SU-DHL-6 (cell line): ENCODE measurements around the gene CDK14.
"Not testable (repeated sequence)": the region's sequence is repeated elsewhere in the genome, so short reads cannot be mapped to it uniquely, and the experiment has no call there.

Source experiments
- H2AFZ ChIP-seq: fragments of 200-600 bp; sonication (generic); 2 replicates; pipeline ENCODE4 v1.6.1; 2014; ENCODE audit warnings: low read depth, mild to moderate bottlenecking, moderate library complexity, mixed read lengths, antibody characterized with exemption, low read length; ENCODE audit not compliant: severe bottlenecking
- H3F3A ChIP-seq: fragments of 200-600 bp; shearing (Covaris generic); 2 replicates; pipeline ENCODE4 v1.6.0; 2016; ENCODE audit warnings: antibody characterized with exemption, mild to moderate bottlenecking; ENCODE audit not compliant: insufficient read depth
- H3K27ac ChIP-seq: fragments of 200-600 bp; sonication (generic); 2 replicates; pipeline ENCODE4 v1.5.1; 2016; ENCODE audit warnings: low read depth, mild to moderate bottlenecking, low read length, moderate library complexity, mixed read lengths
- H3K27me3 ChIP-seq: fragments of 200-600 bp; sonication (generic), shearing (Covaris generic); 2 replicates; pipeline ENCODE4 v1.6.0; 2014; ENCODE audit warnings: mild to moderate bottlenecking, low read length
- H3K36me3 ChIP-seq: fragments of 200-600 bp; sonication (generic); 2 replicates; pipeline ENCODE4 v1.6.1; 2014; ENCODE audit warnings: mild to moderate bottlenecking, low read length, mixed read lengths
- H3K4me2 ChIP-seq: fragments of 300-600, 200-600 bp; shearing (Covaris generic), sonication (generic); 2 replicates; pipeline ENCODE4 v1.6.0; 2014; ENCODE audit warnings: low read length, low read depth, mild to moderate bottlenecking; ENCODE audit not compliant: poor library complexity, severe bottlenecking
- H3K4me3 ChIP-seq: fragments of 200-600 bp; sonication (generic); 2 replicates; pipeline ENCODE4 v1.5.1; 2014; ENCODE audit warnings: antibody characterized with exemption, low read length, mild to moderate bottlenecking, mixed read lengths; ENCODE audit not compliant: insufficient read depth, poor library complexity, severe bottlenecking
- H3K79me2 ChIP-seq: fragments of 200-600 bp; sonication (generic); 2 replicates; pipeline ENCODE4 v1.6.1; 2014; ENCODE audit warnings: mild to moderate bottlenecking, low read length, moderate library complexity; ENCODE audit not compliant: insufficient read depth
- H3K9ac ChIP-seq: fragments of 200-600 bp; sonication (generic); 2 replicates; pipeline ENCODE4 v1.7.0; 2014; ENCODE audit warnings: mild to moderate bottlenecking, low read length
- H3K9me2 ChIP-seq: fragments of 200-600 bp; sonication (generic); replicated peaks from 2 replicates; pipeline ENCODE4 v1.6.1; 2014; ENCODE audit warnings: low read length; ENCODE audit not compliant: insufficient read depth
- H3K9me3 ChIP-seq: fragments of 200-600 bp; sonication (generic); 2 replicates; pipeline ENCODE4 v1.6.1; 2014; ENCODE audit warnings: low read length, mixed read lengths; ENCODE audit not compliant: insufficient read depth
- H4K20me1 ChIP-seq: fragments of 200-600 bp; sonication (generic); 2 replicates; pipeline ENCODE4 v1.6.1; 2014; ENCODE audit warnings: low read depth, mild to moderate bottlenecking, antibody characterized with exemption, low read length, moderate library complexity, mixed read lengths
- CTCF ChIP-seq: fragments of 200-600 bp; sonication (generic); IDR thresholded peaks from one replicate; pipeline ENCODE4 v1.5.1; 2017; ENCODE audit warnings: antibody characterized with exemption, mild to moderate bottlenecking, low read length, moderate library complexity; ENCODE audit not compliant: insufficient read depth, poor library complexity, severe bottlenecking
- EZH2phosphoT487 ChIP-seq: fragments of 200-600 bp; sonication (generic), shearing (Covaris generic); conservative IDR thresholded peaks from 2 replicates; pipeline ENCODE4 v1.6.1; 2018; ENCODE audit warnings: mild to moderate bottlenecking, antibody characterized with exemption, low read length, moderate library complexity, mixed read lengths

Gene CDK14

DNA sequence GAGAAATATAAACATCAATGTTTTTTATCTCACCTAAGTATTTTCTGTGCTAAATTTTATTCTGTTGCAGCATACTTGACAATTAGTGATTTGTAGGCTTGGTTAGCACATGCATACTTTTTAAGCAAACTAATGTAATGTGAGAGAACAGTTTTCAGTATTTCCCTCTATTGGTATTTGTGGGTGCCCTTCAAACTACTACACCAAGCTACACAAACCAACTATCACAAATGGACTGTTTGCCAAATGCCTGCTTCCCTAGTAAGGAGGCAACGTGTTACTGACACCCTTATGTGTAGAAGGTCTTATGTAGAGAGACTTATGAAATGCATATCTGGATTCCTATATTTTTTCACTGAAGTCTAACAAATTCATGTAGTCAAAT lies 569.7 kb downstream of the CDK14 start:
- H3K9me2 ChIP-seq: no peaks in the 10 kb centered on the region
- no peaks in the 10 kb centered on the region; the same call in 1 of the 2 replicates for H3K36me3 ChIP-seq
- H4K20me1 ChIP-seq: no peaks in the 10 kb centered on the region
- TF ChIP-seq CTCF: no peak
- TF ChIP-seq EZH2phosphoT487: no peak
- no peak overlapping the region for H3K9ac ChIP-seq
- no peaks in the 10 kb centered on the region for H3K9me3 ChIP-seq
- no peaks in the 10 kb centered on the region for H3K79me2 ChIP-seq
- H3K4me3 ChIP-seq: no peak overlapping the region
- H2AFZ ChIP-seq: no peak overlapping the region
- no peak overlapping the region for H3K4me2 ChIP-seq
- no peaks in the 10 kb centered on the region for H3K27me3 ChIP-seq
- H3F3A ChIP-seq: no peaks in the 10 kb centered on the region
- peak overlapping the region; percentile 25 for H3K27ac ChIP-seq

GRCh38 chr7:91168871-91169829 lies 573.0 kb downstream of the CDK14 start:
- H2AFZ ChIP-seq: no peak overlapping the region
- H3F3A ChIP-seq: no peaks in the 10 kb centered on the region
- no peaks in the 10 kb centered on the region for H4K20me1 ChIP-seq
- no peaks in the 10 kb centered on the region for H3K9me2 ChIP-seq
- peaks cover 8% of the 10 kb centered on the region; the same call in 1 of the 2 replicates for H3K36me3 ChIP-seq
- no peak overlapping the region for H3K27ac ChIP-seq
- H3K9me3 ChIP-seq: no peaks in the 10 kb centered on the region
- no peak for TF ChIP-seq EZH2phosphoT487
- no peak for TF ChIP-seq CTCF
- H3K79me2 ChIP-seq: no peaks in the 10 kb centered on the region
- H3K9ac ChIP-seq: no peak overlapping the region
- H3K4me3 ChIP-seq: no peak overlapping the region
- H3K4me2 ChIP-seq: no peak overlapping the region
- no peaks in the 10 kb centered on the region for H3K27me3 ChIP-seq

- Histone ChIP-seq H3F3A (no peaks in the 10 kb centered on the region), H3K9me2 (no peaks in the 10 kb centered on the region), H2AFZ (no peak overlapping the region), H3K27ac (no peak overlapping the region), H3K4me2 (no peak overlapping the region), H3K36me3 (peaks cover 8% of the 10 kb centered on the region; the same call in 1 of the 2 replicates), H3K9ac (no peak overlapping the region), H3K79me2 (no peaks in the 10 kb centered on the region), H3K27me3 (no peaks in the 10 kb centered on the region), H3K4me3 (no peak overlapping the region), H4K20me1 (no peaks in the 10 kb centered on the region), H3K9me3 (no peaks in the 10 kb centered on the region)
- no peak for TF ChIP-seq EZH2phosphoT487
- no peak for TF ChIP-seq CTCF
These were observed 573.7 kb downstream of the CDK14 start for GRCh38 chr7:91169830-91170191.

GRCh38 chr7:91173265-91173664 lies 577.1 kb downstream of the CDK14 start:
- not testable (repeated sequence) for H3K27ac ChIP-seq, H3K4me2 ChIP-seq, H3K9me3 ChIP-seq, H3K9ac ChIP-seq, H3K36me3 ChIP-seq, H4K20me1 ChIP-seq, H2AFZ ChIP-seq, H3K9me2 ChIP-seq, H3F3A ChIP-seq, H3K79me2 ChIP-seq, H3K27me3 ChIP-seq, H3K4me3 ChIP-seq
